ENCODE results near the gene SHISA9. TPM values are rescaled to one million over a fixed set of nuclear protein-coding genes. Genes with fewer than 3 reads are reported as not detected.

Gene SHISA9
- total RNA-seq, 2 donors from 2014 or later: 1.8 to 4.6 TPM

DNA sequence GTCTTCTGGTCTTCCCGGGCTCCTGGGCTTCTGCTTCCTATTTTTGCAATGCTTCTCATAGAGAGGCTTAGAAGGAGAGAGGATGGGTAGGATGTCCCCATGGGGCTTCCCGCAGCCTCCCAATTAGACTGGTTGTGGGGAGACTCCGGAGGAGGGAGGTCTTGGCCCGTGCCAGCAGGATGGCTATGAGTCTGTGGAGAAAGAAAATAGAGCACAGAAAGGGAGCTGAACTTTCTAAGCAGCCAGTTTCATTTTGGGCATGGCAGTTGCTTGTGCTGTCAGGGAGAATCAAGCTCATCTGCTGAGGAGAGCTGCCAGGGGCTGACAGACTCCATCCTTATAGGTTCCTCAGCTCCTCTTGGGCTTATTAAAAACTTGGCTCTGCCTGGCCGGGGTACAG, 204.0 kb downstream of the SHISA9 start:
- no peaks in the 10 kb centered on the region for H3K27me3 ChIP-seq
- no peaks in the 10 kb centered on the region for H3K4me1 ChIP-seq
- H3K9me3 ChIP-seq: no peaks in the 10 kb centered on the region
- ATAC-seq (no peak), DNase-seq (no peak)
- H3K36me3 ChIP-seq (replicated peaks in 1 of 2; ENCODE audit: insufficient read depth in 1 of 2, low read depth in 2 of 2): no peaks in the 10 kb centered on the region
- H3K4me3 ChIP-seq: no peak overlapping the region
- TF ChIP-seq POLR2A (IDR thresholded peaks at IDR 0.05): no peak
- TF ChIP-seq CTCF (IDR thresholded peaks at IDR 0.05): no peak
- 78 to 81% methylated on average over 5 of the region's 5 CpGs for WGBS, 2 donors
- intact Hi-C loops (cut with DNase I): no loop called here
- no peak overlapping the region for H3K27ac ChIP-seq

DNA sequence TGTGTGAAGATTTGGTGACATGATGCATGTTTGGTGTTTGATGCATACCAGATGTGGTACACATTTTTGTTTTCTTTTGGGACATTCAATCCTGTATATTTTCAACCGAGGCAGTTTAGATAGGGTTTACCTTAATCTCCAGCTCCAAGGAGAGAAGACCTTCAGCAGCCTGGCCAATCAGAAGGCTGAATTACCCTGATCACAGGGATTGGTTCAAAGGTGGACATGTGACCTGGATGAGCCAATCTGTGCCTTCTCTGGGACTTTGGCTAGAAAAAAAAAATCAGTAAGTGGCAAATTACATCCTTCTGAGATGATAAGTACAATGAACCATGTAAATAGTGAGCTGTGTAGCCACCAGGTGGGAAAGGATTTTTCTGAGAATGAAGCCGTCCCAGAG, 205.1 kb downstream of the SHISA9 start:
- H3K27me3 ChIP-seq: no peaks in the 10 kb centered on the region
- H3K4me1 ChIP-seq: no peaks in the 10 kb centered on the region
- WGBS, 2 donors: 78 to 88% methylated on average over 2 of the region's 2 CpGs
- DNase-seq (no peak), ATAC-seq (no peak)
- H3K36me3 ChIP-seq (replicated peaks in 1 of 2; ENCODE audit: insufficient read depth in 1 of 2, low read depth in 2 of 2): no peaks in the 10 kb centered on the region
- H3K4me3 ChIP-seq: no peak overlapping the region
- H3K9me3 ChIP-seq: no peaks in the 10 kb centered on the region
- intact Hi-C loops (cut with DNase I): no loop called here
- TF ChIP-seq POLR2A (IDR thresholded peaks at IDR 0.05): no peak
- TF ChIP-seq CTCF (IDR thresholded peaks at IDR 0.05): no peak
- no peak overlapping the region for H3K27ac ChIP-seq

DNA sequence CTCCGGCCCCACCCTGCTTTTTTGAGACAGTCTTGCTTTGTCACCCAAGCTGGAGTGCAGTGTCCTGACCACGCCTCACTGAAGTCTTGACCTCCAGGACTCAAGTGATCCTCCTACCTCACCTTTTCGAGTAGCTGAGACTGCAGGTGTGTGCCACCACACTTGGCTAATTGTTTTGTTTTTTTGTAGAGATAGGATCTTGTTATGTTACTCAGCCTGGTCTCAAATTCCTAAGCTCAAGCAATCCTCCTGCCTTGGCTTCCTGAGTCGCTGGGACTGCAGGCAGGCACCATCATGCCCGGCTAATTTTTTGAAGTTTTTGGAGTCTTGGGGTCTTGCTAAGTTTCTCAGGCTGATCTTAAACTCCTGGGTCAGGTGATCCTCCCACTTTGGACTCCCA, 206.7 kb downstream of the SHISA9 start:
- Histone ChIP-seq H3K9me3 (no peaks in the 10 kb centered on the region), H3K27ac (no peak overlapping the region), H3K4me1 (no peaks in the 10 kb centered on the region), H3K4me3 (no peak overlapping the region), H3K27me3 (no peaks in the 10 kb centered on the region), H3K36me3 (replicated peaks in 1 of 2; ENCODE audit: insufficient read depth in 1 of 2, low read depth in 2 of 2) (no peaks in the 10 kb centered on the region)
- no peak for DNase-seq
- ATAC-seq: no peak
- no peak for TF ChIP-seq POLR2A (IDR thresholded peaks at IDR 0.05)
- TF ChIP-seq CTCF (IDR thresholded peaks at IDR 0.05): no peak
- intact Hi-C loops (cut with DNase I): no loop called here
- WGBS, 2 donors: 76 to 78% methylated on average over 5 of the region's 5 CpGs

DNA sequence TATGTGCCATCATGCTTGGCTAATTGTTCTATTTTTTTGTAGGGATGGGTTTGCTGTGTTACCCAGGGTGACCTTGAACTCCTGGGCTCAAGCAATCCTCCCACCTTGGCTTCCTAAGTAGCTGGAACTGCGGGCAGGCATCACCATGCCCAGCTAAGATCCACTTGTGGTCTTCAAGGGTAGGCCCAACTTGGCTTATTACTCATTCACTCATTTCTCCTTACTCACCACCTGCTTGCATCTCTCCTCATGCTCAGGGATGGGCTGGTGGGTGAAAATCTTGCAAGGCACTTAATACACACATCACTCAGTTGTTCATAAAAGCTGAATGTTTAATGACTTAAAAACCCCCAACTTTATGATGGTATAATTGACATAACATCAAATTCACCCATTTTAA, 207.8 kb downstream of the SHISA9 start:
- Histone ChIP-seq H3K4me3 (no peak overlapping the region), H3K4me1 (no peaks in the 10 kb centered on the region), H3K36me3 (replicated peaks in 1 of 2; ENCODE audit: insufficient read depth in 1 of 2, low read depth in 2 of 2) (no peaks in the 10 kb centered on the region), H3K27me3 (no peaks in the 10 kb centered on the region), H3K27ac (peak overlapping the region in 1 of 4 donors; percentile 73), H3K9me3 (no peaks in the 10 kb centered on the region)
- TF ChIP-seq CTCF (IDR thresholded peaks at IDR 0.05) (no peak), POLR2A (IDR thresholded peaks at IDR 0.05) (no peak)
- no peak for ATAC-seq
- WGBS, 2 donors: 75 to 92% methylated on average over 1 of the region's 1 CpG
- no peak for DNase-seq
- intact Hi-C loops (cut with DNase I): no loop called here

DNA sequence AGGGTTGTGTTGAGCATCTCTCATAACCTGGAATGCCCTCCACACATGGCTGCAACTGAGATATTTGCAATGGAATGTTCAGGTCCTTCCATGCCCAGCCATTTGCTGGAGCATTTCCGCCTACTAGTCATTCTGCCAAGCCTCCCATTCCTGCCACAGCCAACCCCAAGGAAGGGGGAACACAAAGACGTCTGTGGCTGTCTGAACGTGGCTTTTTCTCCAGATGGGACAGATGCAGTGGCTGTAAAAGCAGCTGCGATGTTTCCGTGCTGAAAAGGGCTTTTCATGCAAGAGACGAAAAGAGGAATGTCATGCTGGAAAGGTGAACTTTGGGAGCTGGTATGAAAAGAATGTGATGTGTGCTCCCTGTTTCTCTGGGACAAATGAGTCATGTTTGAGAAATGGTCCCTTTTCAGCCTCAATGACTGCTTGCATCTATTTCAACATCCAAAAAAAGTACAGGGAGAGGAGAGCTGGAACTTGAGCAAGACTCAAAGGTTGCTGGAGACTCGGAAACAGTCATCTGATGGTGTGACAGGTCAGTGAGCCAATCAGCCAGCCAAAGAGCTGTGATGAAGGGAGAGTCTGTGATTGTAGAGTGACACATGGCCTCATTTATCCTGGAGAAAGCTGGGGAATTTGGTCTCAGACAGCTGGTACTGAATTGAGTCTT, 208.9 kb downstream of the SHISA9 start:
- H3K27me3 ChIP-seq: no peaks in the 10 kb centered on the region
- DNase-seq: peak in 3 of 4 donors; percentile 21 to 33 (median 24)
- no peak overlapping the region for H3K4me3 ChIP-seq
- peak; percentile 83 for ATAC-seq
- no peaks in the 10 kb centered on the region for H3K9me3 ChIP-seq
- WGBS, 2 donors: 29 to 30% methylated on average over 7 of the region's 7 CpGs
- intact Hi-C loops (cut with DNase I): no loop called here
- TF ChIP-seq CTCF (IDR thresholded peaks at IDR 0.05): no peak
- H3K36me3 ChIP-seq (replicated peaks in 1 of 2; ENCODE audit: insufficient read depth in 1 of 2, low read depth in 2 of 2): no peaks in the 10 kb centered on the region
- H3K27ac ChIP-seq: peak overlapping the region; percentile 38 to 78 (median 58)
- H3K4me1 ChIP-seq: no peaks in the 10 kb centered on the region
